ENCODE data around the gene PELI2. TPM values are rescaled to one million over a fixed set of nuclear protein-coding genes. Genes with fewer than 3 reads are reported as not detected.
"Not testable (repeated sequence)": the region's sequence is repeated elsewhere in the genome, so short reads cannot be mapped to it uniquely, and the experiment has no call there.

PELI2 gene
- total RNA-seq, 2 donors from 2014 or later, result 9.8 to 13.9 TPM

- intact Hi-C loops (cut with DNase I), result no loop called here
- Histone ChIP-seq H3K4me3 (no peak overlapping the region), H3K27ac (no peak overlapping the region), H3K9ac (ENCODE audit: low read depth in 2 of 2, low read length in 2 of 2) (no peak overlapping the region), H3K4me1 (no peaks in the 10 kb centered on the region), H3K9me3 (peaks cover 2% of the 10 kb centered on the region), H3K27me3 (no peaks in the 10 kb centered on the region), H3K36me3 (no peaks in the 10 kb centered on the region)
- no peak for DNase-seq
- TF ChIP-seq, protein P1, sequence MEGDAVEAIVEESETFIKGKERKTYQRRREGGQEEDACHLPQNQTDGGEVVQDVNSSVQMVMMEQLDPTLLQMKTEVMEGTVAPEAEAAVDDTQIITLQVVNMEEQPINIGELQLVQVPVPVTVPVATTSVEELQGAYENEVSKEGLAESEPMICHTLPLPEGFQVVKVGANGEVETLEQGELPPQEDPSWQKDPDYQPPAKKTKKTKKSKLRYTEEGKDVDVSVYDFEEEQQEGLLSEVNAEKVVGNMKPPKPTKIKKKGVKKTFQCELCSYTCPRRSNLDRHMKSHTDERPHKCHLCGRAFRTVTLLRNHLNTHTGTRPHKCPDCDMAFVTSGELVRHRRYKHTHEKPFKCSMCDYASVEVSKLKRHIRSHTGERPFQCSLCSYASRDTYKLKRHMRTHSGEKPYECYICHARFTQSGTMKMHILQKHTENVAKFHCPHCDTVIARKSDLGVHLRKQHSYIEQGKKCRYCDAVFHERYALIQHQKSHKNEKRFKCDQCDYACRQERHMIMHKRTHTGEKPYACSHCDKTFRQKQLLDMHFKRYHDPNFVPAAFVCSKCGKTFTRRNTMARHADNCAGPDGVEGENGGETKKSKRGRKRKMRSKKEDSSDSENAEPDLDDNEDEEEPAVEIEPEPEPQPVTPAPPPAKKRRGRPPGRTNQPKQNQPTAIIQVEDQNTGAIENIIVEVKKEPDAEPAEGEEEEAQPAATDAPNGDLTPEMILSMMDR (IDR thresholded peaks at IDR 0.05), result no peak
Observed at GRCh38 chr14:56162476-56162875, 44.3 kb downstream of the PELI2 start.

DNA sequence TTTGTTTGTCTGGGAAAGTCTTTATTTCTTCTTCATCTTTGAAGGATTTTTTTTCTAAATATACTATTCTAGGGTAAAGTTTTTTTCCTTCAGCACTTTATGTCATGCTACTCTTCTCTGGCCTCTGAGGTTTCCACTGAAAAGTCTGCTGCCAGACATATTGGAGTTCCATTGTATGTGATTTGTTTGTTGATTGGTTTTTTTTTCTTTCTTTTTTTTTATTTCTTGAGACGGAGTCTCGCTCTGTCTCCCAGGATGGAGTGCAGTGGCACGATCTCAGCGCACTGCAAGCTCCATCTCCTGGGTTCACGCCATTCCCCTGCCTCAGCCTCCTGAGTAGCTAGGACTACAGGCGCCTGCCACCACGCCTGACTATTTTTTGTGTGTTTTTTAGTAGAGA, 48.4 kb downstream of the PELI2 start:
- DNase-seq; H3K27ac ChIP-seq; intact Hi-C loops (cut with DNase I); H3K4me1 ChIP-seq; H3K4me3 ChIP-seq; H3K27me3 ChIP-seq; H3K36me3 ChIP-seq; H3K9me3 ChIP-seq; H3K9ac ChIP-seq (ENCODE audit: low read depth in 2 of 2, low read length in 2 of 2): not testable (repeated sequence)

DNA sequence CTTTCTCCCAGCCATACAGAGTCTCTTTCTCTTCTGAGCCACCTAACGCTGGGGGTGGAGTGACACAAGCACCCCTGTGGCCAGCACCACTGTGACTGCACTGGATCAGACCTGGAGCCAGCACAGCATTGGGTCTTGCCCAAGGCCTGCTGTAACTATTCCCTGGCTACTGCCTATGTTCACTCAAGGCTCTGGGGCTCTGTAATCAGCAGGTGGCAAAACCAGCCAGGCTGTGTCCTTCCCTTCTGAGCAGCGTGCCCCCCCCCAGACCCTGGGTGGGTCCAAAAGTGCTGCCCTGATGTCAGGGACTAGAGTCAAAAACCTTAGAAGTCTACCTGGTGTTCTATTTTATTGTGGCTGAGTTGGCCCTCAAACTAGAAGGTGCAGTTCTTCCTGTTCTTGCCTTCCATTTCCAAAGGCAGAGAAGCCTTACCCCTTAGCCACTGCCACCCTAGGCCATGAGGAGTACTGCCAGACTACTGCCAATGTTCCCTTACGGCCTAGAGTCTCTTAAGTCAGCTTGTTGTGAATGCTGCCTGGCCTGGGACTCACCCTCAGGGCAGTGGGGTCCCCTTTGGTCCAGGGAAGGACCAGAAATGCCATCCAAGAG, 49.9 kb downstream of the PELI2 start:
- intact Hi-C loops (cut with DNase I), result no loop called here
- H3K9me3 ChIP-seq, result peaks cover 2% of the 10 kb centered on the region
- H3K27ac ChIP-seq, result no peak overlapping the region
- no peak overlapping the region for H3K9ac ChIP-seq (ENCODE audit: low read depth in 2 of 2, low read length in 2 of 2)
- no peak overlapping the region for H3K4me3 ChIP-seq
- DNase-seq, result no peak
- TF ChIP-seq, protein P1 (IDR thresholded peaks at IDR 0.05), result no peak
- H3K36me3 ChIP-seq, result no peaks in the 10 kb centered on the region
- H3K4me1 ChIP-seq, result no peaks in the 10 kb centered on the region
- no peaks in the 10 kb centered on the region for H3K27me3 ChIP-seq

DNA sequence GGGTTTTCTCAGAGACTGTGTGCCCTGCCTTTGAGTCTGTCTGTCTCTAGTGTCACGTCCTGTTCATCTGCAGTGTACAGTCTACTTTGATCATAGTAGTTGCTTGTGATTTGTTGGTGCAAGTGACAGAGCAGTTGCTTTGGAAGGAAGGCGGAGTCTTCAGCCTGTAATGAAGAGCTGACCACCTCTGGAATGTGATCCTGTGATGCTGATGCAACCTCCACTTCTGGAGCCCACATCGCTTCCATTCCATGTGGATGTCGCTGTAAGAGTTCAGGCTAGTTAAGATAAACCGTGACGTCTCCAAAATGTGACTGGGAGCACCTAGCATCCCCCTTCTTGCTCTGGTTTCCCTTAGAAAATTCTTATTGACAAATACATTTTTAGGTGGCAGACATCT, 51.8 kb downstream of the PELI2 start:
- intact Hi-C loops (cut with DNase I), result no loop called here
- Histone ChIP-seq H3K4me1 (no peaks in the 10 kb centered on the region), H3K9me3 (no peaks in the 10 kb centered on the region), H3K4me3 (no peak overlapping the region), H3K9ac (ENCODE audit: low read depth in 2 of 2, low read length in 2 of 2) (no peak overlapping the region), H3K27me3 (no peaks in the 10 kb centered on the region), H3K36me3 (no peaks in the 10 kb centered on the region), H3K27ac (no peak overlapping the region)
- no peak for DNase-seq
- TF ChIP-seq, protein P1 (IDR thresholded peaks at IDR 0.05), result no peak

GRCh38 chr14:56170877-56171422, 52.7 kb downstream of the PELI2 start:
- no peak for DNase-seq
- no peaks in the 10 kb centered on the region for H3K27me3 ChIP-seq
- no peak overlapping the region for H3K27ac ChIP-seq

DNA sequence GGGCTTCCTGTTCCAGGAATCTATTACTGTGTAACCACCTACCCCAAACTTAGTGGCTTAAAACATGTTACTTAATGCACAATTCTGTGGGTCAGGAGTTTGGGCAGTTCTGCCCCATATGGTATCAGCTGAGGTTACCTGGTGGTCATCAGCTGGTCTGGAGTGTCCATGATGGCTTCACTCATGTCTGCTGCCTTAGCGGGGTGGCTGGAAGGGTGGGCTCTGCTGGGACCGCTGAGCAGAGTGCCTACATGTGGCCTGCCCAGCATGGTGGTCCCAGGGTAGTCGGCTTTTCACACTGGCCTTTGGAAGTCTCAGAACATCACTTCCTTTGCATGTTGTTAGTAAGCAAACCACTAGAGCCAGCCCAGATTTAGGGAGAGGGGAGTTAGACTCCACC, 53.9 kb downstream of the PELI2 start:
- no peaks in the 10 kb centered on the region for H3K9me3 ChIP-seq
- no peak for DNase-seq
- H3K27me3 ChIP-seq, result no peaks in the 10 kb centered on the region
- H3K36me3 ChIP-seq, result no peaks in the 10 kb centered on the region
- H3K9ac ChIP-seq (ENCODE audit: low read depth in 2 of 2, low read length in 2 of 2), result no peak overlapping the region
- TF ChIP-seq, protein P1 (IDR thresholded peaks at IDR 0.05), result no peak
- intact Hi-C loops (cut with DNase I), result no loop called here
- no peaks in the 10 kb centered on the region for H3K4me1 ChIP-seq
- H3K27ac ChIP-seq, result no peak overlapping the region
- H3K4me3 ChIP-seq, result no peak overlapping the region

More at GRCh38 chr14:56170877-56171422, 52.7 kb downstream of the PELI2 start:
- Histone ChIP-seq H3K9me3 (no peaks in the 10 kb centered on the region), H3K9ac (ENCODE audit: low read depth in 2 of 2, low read length in 2 of 2) (no peak overlapping the region), H3K4me1 (no peaks in the 10 kb centered on the region), H3K36me3 (no peaks in the 10 kb centered on the region), H3K4me3 (no peak overlapping the region)
- intact Hi-C loops (cut with DNase I), result no loop called here
- TF ChIP-seq, protein P1 (IDR thresholded peaks at IDR 0.05), result no peak
